ENCODE measurements around the gene MYLK3.
"Not testable (repeated sequence)": the region's sequence is repeated elsewhere in the genome, so short reads cannot be mapped to it uniquely, and the experiment has no call there.

Gene MYLK3

DNA sequence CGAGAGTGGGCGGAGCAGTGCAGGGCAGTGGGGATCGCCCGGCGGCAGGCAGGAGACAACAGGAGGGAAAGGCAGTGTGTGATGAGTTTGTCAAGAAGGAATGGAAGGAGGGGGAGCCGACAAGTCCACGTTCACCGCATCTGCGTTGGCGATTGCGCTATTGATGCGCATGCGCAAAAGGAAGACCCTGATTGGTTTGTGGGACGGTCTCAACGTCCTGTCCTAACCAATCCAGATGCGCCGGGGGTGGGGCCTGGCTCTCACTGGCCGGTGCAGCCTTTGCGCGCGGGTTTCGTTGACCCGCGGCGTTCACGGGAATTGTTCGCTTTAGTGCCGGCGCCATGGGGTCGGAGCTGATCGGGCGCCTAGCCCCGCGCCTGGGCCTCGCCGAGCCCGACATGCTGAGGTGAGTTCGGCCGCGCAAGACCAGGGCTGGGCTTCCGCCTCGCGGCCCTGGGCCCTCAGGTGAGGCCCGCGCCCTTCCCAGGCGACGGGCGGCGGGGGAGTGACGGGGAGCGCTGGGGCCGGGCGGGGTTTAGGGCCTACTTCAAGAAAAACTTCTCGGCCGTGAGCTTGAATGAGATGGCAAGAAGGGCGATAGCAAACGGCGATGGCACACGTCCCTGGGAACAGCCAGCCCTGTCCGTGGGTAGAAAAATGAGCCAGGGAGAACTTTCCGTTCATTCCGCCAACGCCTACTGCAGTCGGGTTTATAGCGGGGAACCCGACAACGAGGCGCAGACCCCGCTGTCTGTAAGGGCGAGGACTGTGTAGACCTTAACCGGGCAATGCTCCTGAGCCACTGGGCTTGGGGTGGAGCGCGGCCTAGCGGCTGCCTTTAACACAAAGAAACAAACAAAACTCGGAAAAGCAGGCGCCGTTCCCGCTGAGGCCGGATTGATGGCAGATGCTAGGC lies 58.5 kb downstream of the MYLK3 start, which contains the start of gene ORC6:
Gene ORC6, plus strand, starts transcription at position 295 of the 916 bp plus-strand sequence. Its CDS starts 47 bp downstream, at position 342.
- TF ChIP-seq YY1 (IDR thresholded peaks at IDR 0.05; ENCODE audit: insufficient read depth, insufficient read length) (no peak), ZNF274 (IDR thresholded peaks at IDR 0.05; ENCODE audit: low read depth, low read length) (no peak), SUZ12 (IDR thresholded peaks at IDR 0.05; ENCODE audit: extremely low read depth, insufficient read depth, insufficient read length) (no peak)
- Histone ChIP-seq H3K9ac (ENCODE audit: insufficient read length, low read depth) (peak within 1 kb of the TSS; percentile 97), H3K4me1 (ENCODE audit: insufficient read depth, insufficient read length) (no peaks in the 10 kb centered on the region), H3K27me3 (ENCODE audit: insufficient read depth, insufficient read length) (no peaks in the 10 kb centered on the region), H3K4me3 (ENCODE audit: insufficient read length, low read depth) (peak within 1 kb of the TSS; percentile 95), H3K36me3 (ENCODE audit: insufficient read depth, insufficient read length, low read length) (peaks cover 38% of the 10 kb centered on the region), H3K9me3 (ENCODE audit: insufficient read depth, low read length) (no peaks in the 10 kb centered on the region)
- DNase-seq (ENCODE audit: low read depth, low spot score), result peak; percentile 89

DNA sequence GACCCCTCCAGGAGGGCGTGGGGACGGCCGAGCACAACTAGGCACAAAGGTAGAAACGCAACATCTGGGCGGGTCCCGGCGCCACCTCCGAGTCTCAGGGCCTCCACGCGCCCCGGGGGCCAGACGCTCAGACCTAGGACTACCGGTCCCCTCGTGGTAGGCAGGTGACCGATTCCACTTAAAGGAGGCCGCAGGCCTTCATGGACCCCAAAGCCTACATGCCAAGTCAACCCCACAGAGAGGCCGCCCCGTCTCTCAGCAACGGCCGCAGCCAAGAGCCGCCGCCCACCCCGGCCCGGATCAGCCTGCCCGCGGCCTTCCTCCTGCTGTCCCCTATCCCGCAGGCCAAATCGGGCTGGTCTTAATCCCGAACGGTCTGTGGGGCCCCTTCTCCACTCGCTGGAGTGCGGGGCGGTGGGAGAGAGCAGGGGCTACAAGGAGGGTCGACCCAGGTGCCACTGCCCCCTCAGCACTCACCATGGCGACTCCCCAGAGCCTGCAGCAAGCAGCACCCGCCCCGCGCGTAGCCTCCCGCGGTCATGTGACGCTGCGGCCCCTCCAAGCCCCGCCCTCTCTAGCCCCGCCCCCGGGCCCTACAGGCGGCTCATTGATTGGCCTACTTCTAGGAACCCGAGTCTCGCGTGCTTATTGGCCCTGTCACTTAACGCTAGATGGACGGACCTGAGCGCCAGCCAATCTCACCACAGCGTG lies 59.3 kb downstream of the MYLK3 start, which contains the start of gene VPS35:
Gene VPS35, minus strand, starts transcription at position 525 of the 711 bp plus-strand sequence. Its CDS starts 45 bp downstream, at position 480.
- DNase-seq (ENCODE audit: low read depth, low spot score), result peak; percentile 98
- TF ChIP-seq YY1 (IDR thresholded peaks at IDR 0.05; ENCODE audit: insufficient read depth, insufficient read length), result no peak
- no peak for TF ChIP-seq SUZ12 (IDR thresholded peaks at IDR 0.05; ENCODE audit: extremely low read depth, insufficient read depth, insufficient read length)
- no peaks in the 10 kb centered on the region for H3K9me3 ChIP-seq (ENCODE audit: insufficient read depth, low read length)
- H3K27me3 ChIP-seq (ENCODE audit: insufficient read depth, insufficient read length), result no peaks in the 10 kb centered on the region
- peak within 1 kb of the TSS; percentile 95 for H3K4me3 ChIP-seq (ENCODE audit: insufficient read length, low read depth)
- H3K9ac ChIP-seq (ENCODE audit: insufficient read length, low read depth), result peak within 1 kb of the TSS; percentile 97
- H3K4me1 ChIP-seq (ENCODE audit: insufficient read depth, insufficient read length), result no peaks in the 10 kb centered on the region
- peaks cover 37% of the 10 kb centered on the region for H3K36me3 ChIP-seq (ENCODE audit: insufficient read depth, insufficient read length, low read length)

DNA sequence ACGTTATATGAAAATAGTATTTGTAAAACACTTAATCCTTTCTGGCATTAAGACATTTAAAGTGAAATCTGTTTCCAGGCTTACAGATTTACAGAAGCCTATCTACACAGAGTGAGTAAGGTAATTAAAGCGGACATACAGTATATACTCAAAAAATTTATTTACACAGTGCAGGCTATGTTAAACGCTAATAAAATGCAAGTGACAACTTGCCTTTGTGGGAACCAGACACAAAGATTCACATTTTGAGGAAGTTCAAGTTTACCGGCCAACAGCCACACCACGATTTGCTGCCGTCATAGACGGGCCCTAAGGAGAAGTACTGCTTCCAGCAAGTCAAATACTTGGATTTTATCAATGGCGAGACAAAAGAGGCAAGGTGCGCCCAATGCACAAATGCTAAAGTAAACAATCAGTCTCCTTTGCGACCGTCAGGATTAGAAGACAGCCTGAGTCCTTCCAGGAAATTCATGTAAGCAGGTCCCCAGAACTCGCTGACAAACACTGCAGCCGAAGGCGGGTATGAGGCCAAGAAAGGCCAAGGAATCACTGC lies 60.0 kb downstream of the MYLK3 start:
- DNase-seq (ENCODE audit: low read depth, low spot score), result no peak
- peaks cover 35% of the 10 kb centered on the region for H3K36me3 ChIP-seq (ENCODE audit: insufficient read depth, insufficient read length, low read length)
- H3K27me3 ChIP-seq (ENCODE audit: insufficient read depth, insufficient read length), result no peaks in the 10 kb centered on the region
- H3K9ac ChIP-seq (ENCODE audit: insufficient read length, low read depth), result peak overlapping the region; percentile 94
- no peaks in the 10 kb centered on the region for H3K9me3 ChIP-seq (ENCODE audit: insufficient read depth, low read length)
- TF ChIP-seq ZNF274 (IDR thresholded peaks at IDR 0.05; ENCODE audit: low read depth, low read length), result no peak
- H3K4me3 ChIP-seq (ENCODE audit: insufficient read length, low read depth), result peak overlapping the region; percentile 95
- H3K4me1 ChIP-seq (ENCODE audit: insufficient read depth, insufficient read length), result no peaks in the 10 kb centered on the region

DNA sequence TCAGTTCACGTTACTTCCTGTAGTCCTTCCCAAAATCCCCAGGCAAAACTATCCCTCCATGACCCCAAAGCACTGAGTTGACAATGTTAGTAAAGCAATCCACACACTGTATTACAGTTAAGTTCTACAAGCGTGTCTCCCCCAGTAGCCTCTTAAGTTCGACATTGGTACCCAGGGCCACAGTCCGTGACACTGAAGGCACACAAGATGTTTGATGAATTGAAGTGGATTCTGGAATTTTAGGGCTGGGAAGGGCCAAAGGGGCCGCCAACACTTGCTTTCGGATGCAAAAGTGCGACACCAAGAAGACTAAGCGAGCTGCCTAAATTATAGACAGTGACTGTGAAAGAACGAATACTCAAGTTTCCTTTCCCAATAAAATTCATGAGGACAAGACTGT lies 60.7 kb downstream of the MYLK3 start:
- Histone ChIP-seq H3K4me1 (ENCODE audit: insufficient read depth, insufficient read length) (no peaks in the 10 kb centered on the region), H3K4me3 (ENCODE audit: insufficient read length, low read depth) (peak overlapping the region; percentile 95), H3K9me3 (ENCODE audit: insufficient read depth, low read length) (no peaks in the 10 kb centered on the region), H3K9ac (ENCODE audit: insufficient read length, low read depth) (peak overlapping the region; percentile 94), H3K36me3 (ENCODE audit: insufficient read depth, insufficient read length, low read length) (peaks cover 32% of the 10 kb centered on the region), H3K27me3 (ENCODE audit: insufficient read depth, insufficient read length) (no peaks in the 10 kb centered on the region)
- DNase-seq (ENCODE audit: low read depth, low spot score), result no peak
- TF ChIP-seq SUZ12 (IDR thresholded peaks at IDR 0.05; ENCODE audit: extremely low read depth, insufficient read depth, insufficient read length), result no peak
- no peak for TF ChIP-seq ZNF274 (IDR thresholded peaks at IDR 0.05; ENCODE audit: low read depth, low read length)
- no peak for TF ChIP-seq YY1 (IDR thresholded peaks at IDR 0.05; ENCODE audit: insufficient read depth, insufficient read length)

DNA sequence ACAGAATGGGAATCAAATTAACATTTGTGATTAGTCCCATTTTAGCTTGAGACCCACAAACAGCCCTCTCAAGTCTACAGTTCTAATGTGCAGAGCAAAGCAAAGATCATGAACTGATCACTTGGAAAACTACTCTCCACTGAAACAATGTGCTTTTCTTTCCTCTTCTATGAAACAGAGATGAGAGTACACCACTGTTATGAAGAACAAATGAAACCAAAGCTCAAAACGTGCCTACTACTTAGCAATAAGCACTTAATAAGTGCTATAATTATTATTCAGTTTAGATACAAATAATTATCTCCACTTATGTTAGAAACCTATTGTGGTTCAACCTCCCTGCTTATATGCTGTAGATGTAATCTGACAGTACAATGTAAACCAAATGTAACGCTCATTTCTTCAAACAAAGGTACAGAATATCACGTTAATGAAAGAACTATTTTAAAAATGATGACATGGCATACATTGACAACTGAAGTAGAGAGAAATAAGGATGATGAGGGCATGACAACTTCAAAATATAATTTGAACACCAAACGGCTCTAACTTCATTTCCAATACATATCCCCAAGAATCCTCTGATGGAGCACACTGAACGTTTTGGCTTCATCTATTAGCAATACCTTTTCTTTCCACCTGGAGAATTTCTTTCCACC lies 61.2 kb downstream of the MYLK3 start:
- Histone ChIP-seq H3K27me3 (ENCODE audit: insufficient read depth, insufficient read length) (no peaks in the 10 kb centered on the region), H3K36me3 (ENCODE audit: insufficient read depth, insufficient read length, low read length) (peaks cover 27% of the 10 kb centered on the region), H3K4me3 (ENCODE audit: insufficient read length, low read depth) (peak overlapping the region; percentile 95), H3K9me3 (ENCODE audit: insufficient read depth, low read length) (no peaks in the 10 kb centered on the region), H3K4me1 (ENCODE audit: insufficient read depth, insufficient read length) (no peaks in the 10 kb centered on the region), H3K9ac (ENCODE audit: insufficient read length, low read depth) (no peak overlapping the region)
- no peak for DNase-seq (ENCODE audit: low read depth, low spot score)
- TF ChIP-seq YY1 (IDR thresholded peaks at IDR 0.05; ENCODE audit: insufficient read depth, insufficient read length), result no peak

DNA sequence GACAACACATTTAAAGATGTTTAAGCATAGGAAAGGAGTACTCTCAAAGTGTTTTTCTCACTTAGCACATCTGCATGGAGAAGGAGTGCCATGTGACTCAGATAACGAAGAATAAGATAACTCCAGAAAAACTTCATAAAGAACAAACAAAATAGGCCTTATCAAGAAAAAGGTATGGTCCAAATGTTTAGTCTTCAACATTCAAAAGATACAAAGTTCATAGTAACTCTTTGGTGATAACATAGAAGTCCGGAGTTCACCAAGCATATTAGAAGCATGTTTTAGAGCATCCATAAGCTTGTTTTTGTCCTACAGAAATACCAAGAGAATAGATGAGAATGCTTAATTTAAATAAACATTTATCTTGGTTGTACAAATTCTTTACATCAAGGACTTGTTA lies 66.3 kb downstream of the MYLK3 start:
- not testable (repeated sequence) for DNase-seq (ENCODE audit: low read depth, low spot score); H3K4me1 ChIP-seq (ENCODE audit: insufficient read depth, insufficient read length); H3K9ac ChIP-seq (ENCODE audit: insufficient read length, low read depth); H3K9me3 ChIP-seq (ENCODE audit: insufficient read depth, low read length); H3K27me3 ChIP-seq (ENCODE audit: insufficient read depth, insufficient read length); H3K4me3 ChIP-seq (ENCODE audit: insufficient read length, low read depth)
- peaks cover 51% of the 10 kb centered on the region for H3K36me3 ChIP-seq (ENCODE audit: insufficient read depth, insufficient read length, low read length)

DNA sequence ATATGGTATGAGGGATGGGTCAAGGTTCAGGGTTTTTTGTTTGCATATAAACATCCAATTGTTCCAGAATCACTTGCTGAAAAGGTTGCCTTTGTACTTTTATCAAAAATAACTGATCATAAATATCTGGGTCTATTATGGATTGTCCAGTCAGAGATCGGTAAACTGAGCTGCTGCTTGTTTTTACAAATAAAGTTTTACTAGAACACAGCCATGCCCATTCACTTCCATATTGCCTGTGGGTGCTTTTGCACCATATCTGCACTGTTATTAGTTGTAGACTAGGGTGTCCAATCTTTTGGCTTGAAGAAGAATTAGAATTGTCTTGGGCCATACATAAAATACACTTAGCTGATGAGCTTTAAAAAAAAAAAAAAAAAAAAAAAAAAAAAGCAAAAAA lies 70.2 kb downstream of the MYLK3 start:
- H3K36me3 ChIP-seq (ENCODE audit: insufficient read depth, insufficient read length, low read length), result peaks cover 81% of the 10 kb centered on the region
- H3K4me3 ChIP-seq (ENCODE audit: insufficient read length, low read depth); H3K9ac ChIP-seq (ENCODE audit: insufficient read length, low read depth): not testable (repeated sequence)

More for the DNA sequence above, 70.2 kb downstream of the MYLK3 start:
- not testable (repeated sequence) for DNase-seq (ENCODE audit: low read depth, low spot score); H3K27me3 ChIP-seq (ENCODE audit: insufficient read depth, insufficient read length); H3K4me1 ChIP-seq (ENCODE audit: insufficient read depth, insufficient read length); H3K9me3 ChIP-seq (ENCODE audit: insufficient read depth, low read length)

Data from NT2/D1 (cell line).